ENCODE results near the gene ATG7.
"Not testable (repeated sequence)": the region's sequence is repeated elsewhere in the genome, so short reads cannot be mapped to it uniquely, and the experiment has no call there.

ATG7 gene

DNA sequence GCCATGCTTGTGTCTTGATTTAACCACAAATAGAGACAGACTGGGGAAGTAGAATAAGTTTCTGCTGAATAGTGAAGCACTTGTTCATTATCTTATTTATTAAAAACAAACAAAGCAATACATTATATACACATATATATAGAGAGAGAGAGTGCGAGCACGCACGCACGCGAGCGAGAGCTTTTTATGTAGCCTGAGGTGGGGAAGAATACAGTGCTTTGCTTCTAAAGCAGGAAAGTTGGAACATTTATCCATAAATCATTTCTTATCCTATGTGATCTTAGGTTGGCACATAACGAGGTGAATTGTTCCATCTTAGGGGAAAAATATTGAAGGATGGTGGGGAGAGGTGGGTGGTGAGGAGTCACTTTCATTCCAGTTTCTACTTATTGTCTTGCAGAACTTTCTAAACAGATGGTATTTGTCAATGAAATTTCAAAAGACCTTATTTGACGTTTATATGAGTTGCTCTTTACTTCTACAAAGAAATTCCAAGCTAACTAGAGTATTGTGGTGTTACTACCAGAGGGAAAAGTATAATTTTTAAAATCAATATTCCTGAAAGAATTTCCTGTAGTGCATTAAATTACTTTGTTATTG lies 110.0 kb downstream of the ATG7 start:
- no peak for DNase-seq (ENCODE audit: extremely low spot score, insufficient read length, low read depth)
- FAIRE-seq = no peak

DNA sequence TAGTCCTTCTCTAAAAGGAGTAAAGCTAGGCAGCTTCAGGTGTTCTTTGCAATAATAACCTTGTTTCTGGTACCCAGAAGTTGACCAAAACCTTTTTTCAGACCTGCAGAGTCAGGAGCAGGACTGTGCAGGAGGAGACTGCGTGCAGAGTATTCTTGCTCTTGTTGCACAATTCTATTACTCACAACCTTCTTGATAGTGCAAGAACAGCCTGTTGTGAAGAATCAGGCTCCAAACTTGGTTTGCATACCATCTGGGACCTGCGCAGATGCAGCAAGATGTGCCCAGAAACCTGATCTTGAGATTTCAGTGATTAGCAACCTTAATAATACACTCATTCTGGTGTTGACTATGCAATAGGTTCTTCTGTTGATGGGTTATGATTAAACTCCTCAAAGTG lies 111.9 kb downstream of the ATG7 start:
- FAIRE-seq = no peak
- DNase-seq (ENCODE audit: extremely low spot score, insufficient read length, low read depth) = no peak

- FAIRE-seq (no peak), DNase-seq (ENCODE audit: extremely low spot score, insufficient read length, low read depth) (no peak)
Observed at GRCh38 chr3:11385326-11385725, 113.1 kb downstream of the ATG7 start.

GRCh38 chr3:11385891-11386290 lies 113.7 kb downstream of the ATG7 start:
- DNase-seq (ENCODE audit: extremely low spot score, insufficient read length, low read depth) = no peak
- no peak for FAIRE-seq

GRCh38 chr3:11386465-11387113 lies 114.4 kb downstream of the ATG7 start:
- FAIRE-seq (no peak), DNase-seq (ENCODE audit: extremely low spot score, insufficient read length, low read depth) (no peak)

GRCh38 chr3:11389386-11390268 lies 117.4 kb downstream of the ATG7 start:
- FAIRE-seq (no peak), DNase-seq (ENCODE audit: extremely low spot score, insufficient read length, low read depth) (no peak)

- FAIRE-seq = peak; percentile 59
Observed at GRCh38 chr3:11390411-11391131, 118.4 kb downstream of the ATG7 start.

DNA sequence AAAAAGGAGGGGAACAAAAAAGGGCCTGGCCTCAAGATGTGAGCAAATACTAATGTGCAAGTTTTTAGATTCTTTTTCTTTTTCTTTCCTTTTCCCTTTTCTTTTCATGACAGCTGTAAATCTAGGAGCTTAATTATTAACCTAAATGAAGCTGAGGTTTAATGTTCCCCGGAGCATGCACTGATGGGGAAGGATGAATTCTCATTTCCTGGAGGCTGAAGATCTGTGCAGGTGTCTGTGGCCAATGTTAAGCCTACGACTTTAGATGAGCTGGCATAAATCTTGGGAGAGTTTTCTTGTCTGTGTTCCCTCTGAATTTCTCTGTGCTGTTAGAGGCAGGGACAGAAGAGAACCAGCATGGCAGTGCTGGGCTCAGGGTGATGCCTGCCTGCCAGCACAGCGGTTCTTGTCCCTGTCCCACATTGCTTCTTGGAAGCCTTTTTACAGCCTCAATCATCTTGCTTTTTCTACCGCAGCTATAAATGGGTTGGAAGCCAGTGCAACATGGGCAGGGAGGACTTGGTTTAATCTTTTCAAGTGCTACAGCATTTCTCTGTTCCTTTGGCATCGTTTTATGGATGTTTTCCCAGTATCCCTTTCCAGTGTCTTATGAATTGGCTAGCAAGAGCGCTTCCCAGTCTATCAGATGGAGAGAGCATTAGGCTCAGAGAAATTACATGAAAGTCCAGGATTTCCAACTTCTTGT lies 119.1 kb downstream of the ATG7 start:
- FAIRE-seq (peak; percentile 70), DNase-seq (ENCODE audit: extremely low spot score, insufficient read length, low read depth) (no peak)

More at GRCh38 chr3:11390411-11391131, 118.4 kb downstream of the ATG7 start:
- DNase-seq (ENCODE audit: extremely low spot score, insufficient read length, low read depth) = no peak

DNA sequence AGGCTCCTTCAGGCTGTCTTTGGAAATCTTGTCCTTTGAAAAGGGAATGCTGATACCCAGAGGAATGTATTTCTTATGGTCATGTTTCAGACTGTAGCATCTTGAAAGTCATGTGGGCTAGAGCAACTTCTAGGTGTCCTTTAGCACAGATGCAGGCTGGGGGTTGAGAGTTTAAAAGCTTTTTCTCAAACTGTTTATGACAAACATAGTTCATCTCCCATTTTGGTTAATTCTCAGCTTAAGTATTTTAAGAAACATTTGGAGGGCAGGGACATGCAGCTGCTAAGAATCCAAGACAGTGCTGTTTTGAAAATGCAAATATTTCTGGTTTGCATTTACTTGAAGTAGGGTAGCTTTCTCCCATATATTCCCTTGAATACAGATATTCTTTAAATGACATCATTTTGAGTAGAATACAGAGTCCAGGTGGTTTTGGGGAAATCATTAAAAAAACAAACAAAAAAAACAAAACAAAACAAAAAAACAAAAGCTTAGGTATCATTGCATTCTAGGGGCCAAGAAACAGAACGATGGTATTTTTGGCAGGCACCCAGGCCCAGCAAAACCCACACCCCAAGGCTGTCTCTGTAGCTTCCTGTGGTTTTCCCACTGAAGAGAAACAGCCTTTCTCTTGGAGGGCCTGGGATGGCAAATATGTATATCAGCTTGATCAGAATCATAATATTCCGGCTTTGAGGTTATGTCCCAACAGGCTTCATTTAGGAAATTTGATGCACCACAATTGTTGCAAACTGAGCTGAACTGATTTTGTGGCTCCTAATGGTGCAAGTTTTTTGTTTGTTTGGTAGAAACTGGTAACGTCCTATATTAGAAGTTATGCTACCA lies 120.0 kb downstream of the ATG7 start:
- no peak for FAIRE-seq

DNA sequence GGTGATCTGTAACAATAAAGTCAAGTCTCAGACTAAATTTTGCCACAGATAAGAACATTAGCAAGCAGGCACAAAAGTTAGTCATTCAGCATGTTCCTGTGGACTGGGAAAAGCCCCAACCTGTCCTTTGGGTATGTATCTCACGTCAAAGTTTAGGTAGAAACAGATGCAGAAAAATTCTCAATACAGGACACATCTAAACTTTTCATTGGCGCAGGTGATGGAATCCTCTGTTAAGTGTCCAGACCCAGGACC lies 120.6 kb downstream of the ATG7 start:
- DNase-seq (ENCODE audit: extremely low spot score, insufficient read length, low read depth) = no peak
- no peak for FAIRE-seq

More for the DNA sequence above, 120.0 kb downstream of the ATG7 start:
- no peak for DNase-seq (ENCODE audit: extremely low spot score, insufficient read length, low read depth)

DNA sequence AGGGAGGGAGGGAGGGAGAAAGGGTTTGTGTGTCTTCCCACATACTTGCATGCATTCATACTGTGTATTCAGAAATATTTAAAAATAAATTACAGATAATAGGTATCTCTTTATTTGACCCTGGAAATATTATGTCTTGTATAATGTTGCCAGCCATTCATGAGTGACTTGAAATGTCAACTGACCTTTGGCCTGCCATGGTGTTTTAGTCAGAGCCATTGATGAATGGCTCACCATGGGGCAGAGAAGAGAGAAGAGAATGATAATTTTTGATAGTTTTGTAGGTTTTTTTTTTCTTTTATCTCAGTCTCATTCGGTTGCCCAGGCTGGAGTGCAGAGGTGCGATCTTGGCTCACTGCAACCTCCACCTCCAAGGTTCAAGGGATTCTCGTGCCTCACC lies 121.2 kb downstream of the ATG7 start:
- no peak for DNase-seq (ENCODE audit: extremely low spot score, insufficient read length, low read depth)

DNA sequence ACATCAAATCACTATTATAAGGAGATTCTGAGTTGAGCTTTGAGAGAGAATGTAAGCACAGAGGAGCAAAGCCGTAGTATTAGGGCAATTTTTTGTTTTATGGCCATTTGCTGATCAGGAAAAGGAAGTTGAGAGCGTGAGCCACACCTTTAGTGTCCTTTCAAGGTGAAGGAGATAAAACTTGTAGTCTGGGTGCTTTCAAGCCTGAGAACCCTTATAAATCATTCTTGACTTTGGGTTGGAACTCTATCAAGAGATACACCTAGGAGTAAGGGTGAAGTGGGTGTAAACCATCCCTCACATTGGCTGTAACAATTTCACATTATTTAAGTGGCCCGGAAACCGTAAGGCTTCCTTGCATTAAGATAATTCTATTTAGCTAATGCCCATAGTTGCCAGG lies 122.2 kb downstream of the ATG7 start:
- FAIRE-seq (no peak), DNase-seq (ENCODE audit: extremely low spot score, insufficient read length, low read depth) (no peak)

More for the DNA sequence above, 121.2 kb downstream of the ATG7 start:
- FAIRE-seq = no peak

GRCh38 chr3:11400213-11400612 lies 128.0 kb downstream of the ATG7 start:
- FAIRE-seq (no peak), DNase-seq (ENCODE audit: extremely low spot score, insufficient read length, low read depth) (no peak)

DNA sequence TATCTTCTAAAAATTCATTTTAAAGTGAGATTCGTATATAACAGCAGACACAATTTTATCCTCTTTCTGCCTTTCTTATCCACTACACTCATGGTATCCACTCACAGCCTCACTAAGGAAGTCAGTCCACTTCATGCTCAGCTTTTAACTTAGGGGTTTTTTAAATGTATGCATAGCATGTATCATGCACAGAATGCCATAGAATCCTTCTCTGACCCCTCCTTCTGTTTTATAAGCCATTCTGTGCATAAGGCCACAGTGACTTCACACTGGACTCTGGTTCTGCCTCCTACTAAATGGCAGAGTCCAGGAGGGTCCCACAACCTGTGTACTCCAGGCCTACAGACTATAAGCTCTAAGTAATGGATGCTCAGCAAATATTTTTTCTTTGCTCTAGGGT lies 129.2 kb downstream of the ATG7 start:
- FAIRE-seq (no peak), DNase-seq (ENCODE audit: extremely low spot score, insufficient read length, low read depth) (no peak)

DNA sequence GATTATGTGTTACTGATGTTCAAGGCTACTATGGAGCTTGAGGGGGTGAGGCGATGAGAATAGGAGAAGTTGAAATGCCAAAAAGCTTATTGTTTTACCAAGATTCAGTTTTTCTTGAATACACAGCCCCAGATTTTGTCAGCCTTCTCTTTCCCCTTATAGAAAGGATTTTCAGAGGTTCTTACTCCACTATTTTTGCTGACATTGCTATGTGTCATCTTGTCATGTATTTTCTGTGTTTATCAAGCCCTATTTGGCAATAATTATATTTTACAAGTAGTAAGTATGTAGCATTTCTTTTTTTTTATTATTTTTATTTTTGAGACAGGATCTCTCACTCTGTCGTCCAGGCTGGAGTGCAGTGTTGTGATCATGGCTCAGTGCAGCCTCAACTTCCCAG lies 133.1 kb downstream of the ATG7 start:
- DNase-seq (ENCODE audit: extremely low spot score, insufficient read length, low read depth) = no peak
- no peak for FAIRE-seq

- DNase-seq (ENCODE audit: extremely low spot score, insufficient read length, low read depth) (no peak), FAIRE-seq (no peak)
Observed at GRCh38 chr3:11407644-11408043, 135.4 kb downstream of the ATG7 start.

GRCh38 chr3:11408324-11408859 lies 136.2 kb downstream of the ATG7 start:
- not testable (repeated sequence) for FAIRE-seq; DNase-seq (ENCODE audit: extremely low spot score, insufficient read length, low read depth)

GRCh38 chr3:11410564-11410963 lies 138.4 kb downstream of the ATG7 start:
- no peak for FAIRE-seq
- no peak for DNase-seq (ENCODE audit: extremely low spot score, insufficient read length, low read depth)

- no peak for DNase-seq (ENCODE audit: extremely low spot score, insufficient read length, low read depth)
- no peak for FAIRE-seq
Observed at GRCh38 chr3:11411956-11412355, 139.8 kb downstream of the ATG7 start.
